ENCODE data around the gene CHSY1. TPM values are rescaled to one million over a fixed set of nuclear protein-coding genes. Genes with fewer than 3 reads are reported as not detected.

The CHSY1 gene
- total RNA-seq, 1 experiment from 2014 or later = 47.0 TPM

DNA sequence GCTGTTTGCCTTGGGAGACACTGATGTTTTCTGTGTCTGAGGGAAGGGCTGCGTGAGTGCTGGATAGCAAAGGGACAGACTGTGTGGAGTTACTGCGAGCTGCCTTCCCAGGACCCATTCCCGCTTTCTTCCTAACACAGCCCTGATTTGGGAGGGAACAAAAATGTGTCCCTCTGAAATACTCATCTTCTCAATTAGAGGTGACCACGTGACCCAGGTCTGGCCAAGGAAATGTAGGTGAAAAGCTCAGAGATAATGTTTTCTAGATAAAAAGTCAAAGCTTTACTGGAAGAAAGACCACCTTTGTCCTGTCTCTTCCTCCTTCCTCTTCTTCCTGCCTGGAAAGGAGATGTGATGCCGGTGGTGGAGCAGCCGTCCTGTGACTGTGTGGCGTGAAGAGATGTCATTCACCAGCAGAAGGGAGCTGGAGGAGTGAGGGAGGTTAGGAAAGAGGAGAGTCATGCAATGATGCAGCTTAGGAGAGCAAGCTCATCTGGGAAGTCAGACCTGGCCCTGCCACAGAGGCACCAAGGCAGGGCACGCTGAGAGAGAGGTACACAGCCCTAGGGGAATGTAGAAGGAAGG, 105.6 kb downstream of the CHSY1 start:
- Histone ChIP-seq H3K4me3 (ENCODE audit: low read depth, low read length, poor library complexity, severe bottlenecking) (no peak overlapping the region), H3K9me3 (ENCODE audit: low read depth, low read length, poor library complexity, severe bottlenecking) (no peaks in the 10 kb centered on the region), H3K27ac (ENCODE audit: low read depth, low read length, poor library complexity, severe bottlenecking) (no peak overlapping the region), H3K27me3 (replicated peaks; ENCODE audit: insufficient read depth, low read depth, low read length, poor library complexity) (no peaks in the 10 kb centered on the region), H3K36me3 (ENCODE audit: insufficient read depth, low read length, poor library complexity, severe bottlenecking) (no peaks in the 10 kb centered on the region), H3K4me1 (ENCODE audit: insufficient read depth, low read length, poor library complexity, severe bottlenecking) (peaks cover 3% of the 10 kb centered on the region)
- BruUV-seq (replicated peaks) = no TSS peak
- intact Hi-C loops (cut with micrococcal nuclease; ENCODE audit: unreplicated experiment) = no loop called here
- CTCF ChIA-PET = no interaction called here
- POLR2A ChIA-PET (ENCODE audit: low non-redundant PET) = interaction anchor here (0.7 kb wide), 1 partner anchor 128 kb away, joined by 3 read pairs; no protein-coding TSS in a partner anchor
- DNase-seq (ENCODE audit: low spot score) = no peak
- TF ChIP-seq EZH2 (IDR thresholded peaks at IDR 0.05; ENCODE audit: borderline replicate concordance, low read depth, low read length, poor library complexity, severe bottlenecking) = no peak
- TF ChIP-seq, protein P1, sequence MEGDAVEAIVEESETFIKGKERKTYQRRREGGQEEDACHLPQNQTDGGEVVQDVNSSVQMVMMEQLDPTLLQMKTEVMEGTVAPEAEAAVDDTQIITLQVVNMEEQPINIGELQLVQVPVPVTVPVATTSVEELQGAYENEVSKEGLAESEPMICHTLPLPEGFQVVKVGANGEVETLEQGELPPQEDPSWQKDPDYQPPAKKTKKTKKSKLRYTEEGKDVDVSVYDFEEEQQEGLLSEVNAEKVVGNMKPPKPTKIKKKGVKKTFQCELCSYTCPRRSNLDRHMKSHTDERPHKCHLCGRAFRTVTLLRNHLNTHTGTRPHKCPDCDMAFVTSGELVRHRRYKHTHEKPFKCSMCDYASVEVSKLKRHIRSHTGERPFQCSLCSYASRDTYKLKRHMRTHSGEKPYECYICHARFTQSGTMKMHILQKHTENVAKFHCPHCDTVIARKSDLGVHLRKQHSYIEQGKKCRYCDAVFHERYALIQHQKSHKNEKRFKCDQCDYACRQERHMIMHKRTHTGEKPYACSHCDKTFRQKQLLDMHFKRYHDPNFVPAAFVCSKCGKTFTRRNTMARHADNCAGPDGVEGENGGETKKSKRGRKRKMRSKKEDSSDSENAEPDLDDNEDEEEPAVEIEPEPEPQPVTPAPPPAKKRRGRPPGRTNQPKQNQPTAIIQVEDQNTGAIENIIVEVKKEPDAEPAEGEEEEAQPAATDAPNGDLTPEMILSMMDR (conservative IDR thresholded peaks at IDR 0.05; ENCODE audit: low read depth, low read length) = no peak

DNA sequence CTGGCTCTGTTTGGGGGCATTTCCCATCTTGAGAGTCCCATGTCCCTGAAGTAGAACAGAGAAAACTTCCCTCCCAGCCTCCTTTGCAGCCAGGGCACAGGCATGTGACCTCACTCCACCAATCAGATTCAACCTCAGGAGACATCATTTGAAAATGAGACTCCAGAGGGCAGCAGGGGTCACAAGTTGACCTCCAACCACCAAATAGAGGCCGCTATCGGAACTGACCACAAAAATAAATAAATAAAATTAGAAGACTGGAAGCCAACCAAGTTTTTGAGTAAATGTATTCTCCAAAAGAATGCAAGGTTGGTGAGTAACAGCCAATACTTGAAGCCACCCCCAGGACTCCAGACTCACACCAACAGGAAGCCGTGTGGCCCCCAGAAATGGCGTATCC, 106.5 kb downstream of the CHSY1 start:
- CTCF ChIA-PET = no interaction called here

DNA sequence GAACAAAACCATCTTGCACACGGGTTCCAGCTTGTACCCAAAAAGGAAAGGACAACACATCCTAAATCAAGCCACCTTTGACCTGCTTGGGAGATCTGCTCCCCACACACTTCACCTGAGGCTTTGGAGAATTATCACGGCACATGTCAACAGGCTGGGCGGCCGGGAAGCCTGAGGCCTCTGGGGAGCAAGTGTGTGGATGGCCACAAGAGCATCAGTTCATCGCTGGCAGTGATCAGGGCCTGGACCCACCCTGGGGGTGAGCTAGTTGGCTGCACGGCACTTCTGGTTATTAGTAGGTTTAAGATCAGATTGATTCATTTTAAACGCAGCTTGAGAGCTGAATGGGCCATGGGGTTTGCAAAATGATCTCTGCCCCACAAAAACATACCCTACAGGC, 108.5 kb downstream of the CHSY1 start:
- POLR2A ChIA-PET (ENCODE audit: low non-redundant PET) = no interaction called here
- DNase-seq (ENCODE audit: low spot score) = no peak
- no peak for TF ChIP-seq EZH2 (IDR thresholded peaks at IDR 0.05; ENCODE audit: borderline replicate concordance, low read depth, low read length, poor library complexity, severe bottlenecking)
- TF ChIP-seq, protein P1 (conservative IDR thresholded peaks at IDR 0.05; ENCODE audit: low read depth, low read length) = no peak
- no peaks in the 10 kb centered on the region for H3K27me3 ChIP-seq (replicated peaks; ENCODE audit: insufficient read depth, low read depth, low read length, poor library complexity)
- CTCF ChIA-PET = no interaction called here
- H3K4me3 ChIP-seq (ENCODE audit: low read depth, low read length, poor library complexity, severe bottlenecking) = no peak overlapping the region
- BruUV-seq (replicated peaks) = no TSS peak
- peaks cover 3% of the 10 kb centered on the region for H3K4me1 ChIP-seq (ENCODE audit: insufficient read depth, low read length, poor library complexity, severe bottlenecking)
- no peak overlapping the region for H3K27ac ChIP-seq (ENCODE audit: low read depth, low read length, poor library complexity, severe bottlenecking)
- no peaks in the 10 kb centered on the region for H3K36me3 ChIP-seq (ENCODE audit: insufficient read depth, low read length, poor library complexity, severe bottlenecking)
- H3K9me3 ChIP-seq (ENCODE audit: low read depth, low read length, poor library complexity, severe bottlenecking) = no peaks in the 10 kb centered on the region
- intact Hi-C loops (cut with micrococcal nuclease; ENCODE audit: unreplicated experiment) = no loop called here

More for the DNA sequence above, 106.5 kb downstream of the CHSY1 start:
- Histone ChIP-seq H3K9me3 (ENCODE audit: low read depth, low read length, poor library complexity, severe bottlenecking) (no peaks in the 10 kb centered on the region), H3K27ac (ENCODE audit: low read depth, low read length, poor library complexity, severe bottlenecking) (no peak overlapping the region), H3K36me3 (ENCODE audit: insufficient read depth, low read length, poor library complexity, severe bottlenecking) (no peaks in the 10 kb centered on the region), H3K27me3 (replicated peaks; ENCODE audit: insufficient read depth, low read depth, low read length, poor library complexity) (no peaks in the 10 kb centered on the region), H3K4me3 (ENCODE audit: low read depth, low read length, poor library complexity, severe bottlenecking) (no peak overlapping the region), H3K4me1 (ENCODE audit: insufficient read depth, low read length, poor library complexity, severe bottlenecking) (peaks cover 3% of the 10 kb centered on the region)
- POLR2A ChIA-PET (ENCODE audit: low non-redundant PET) = no interaction called here
- intact Hi-C loops (cut with micrococcal nuclease; ENCODE audit: unreplicated experiment) = no loop called here
- no peak for DNase-seq (ENCODE audit: low spot score)
- BruUV-seq (replicated peaks) = no TSS peak
- TF ChIP-seq, protein P1 (conservative IDR thresholded peaks at IDR 0.05; ENCODE audit: low read depth, low read length) = no peak
- no peak for TF ChIP-seq EZH2 (IDR thresholded peaks at IDR 0.05; ENCODE audit: borderline replicate concordance, low read depth, low read length, poor library complexity, severe bottlenecking)
